Aorta (tissue), 5 donors: Measurements from ENCODE around the gene ZNF891. TPM values are rescaled to one million over a fixed set of nuclear protein-coding genes. Genes with fewer than 3 reads are reported as not detected.

Experiments
- ATAC-seq: fragments of 200-7000 bp; cut with Tn5 transposase; one replicate; pipeline ENCODE4 v1.9.1; 2022; ENCODE audit warnings: moderate library complexity; ENCODE audit not compliant: low FRiP score
- DNase-seq, 2 donors: peaks; one replicate each; pipeline ENCODE4 v3.0.0-alpha.2; 2020
- H3K27ac ChIP-seq, 2 donors: one replicate each; pipeline ENCODE4 v1.5.1; 2013; ENCODE audit warnings: low read length in 2 of 2, mild to moderate bottlenecking in 2 of 2, moderate library complexity in 2 of 2, control low read depth in 1 of 2, inconsistent platforms in 1 of 2, low read depth in 1 of 2
- H3K27me3 ChIP-seq, 2 donors: one replicate each; pipeline ENCODE4 v1.6.1; 2013; ENCODE audit warnings: control low read depth in 1 of 2, low read length in 1 of 2, mild to moderate bottlenecking in 1 of 2, moderate library complexity in 1 of 2; ENCODE audit not compliant: insufficient read depth in 2 of 2, control insufficient read depth in 1 of 2
- H3K36me3 ChIP-seq, 2 donors: one replicate each; pipeline ENCODE4 v1.6.1; 2013; ENCODE audit warnings: control low read depth in 1 of 2, low read length in 1 of 2, mild to moderate bottlenecking in 1 of 2; ENCODE audit not compliant: insufficient read depth in 2 of 2, control insufficient read depth in 1 of 2
- H3K4me1 ChIP-seq, 2 donors: one replicate each; pipeline ENCODE4 v1.6.1; 2013; ENCODE audit warnings: low read length in 2 of 2, control low read depth in 1 of 2, mild to moderate bottlenecking in 1 of 2, moderate library complexity in 1 of 2; ENCODE audit not compliant: insufficient read depth in 2 of 2, control insufficient read depth in 1 of 2
- H3K4me3 ChIP-seq, 2 donors: one replicate each; pipeline ENCODE4 v1.5.1; 2013; ENCODE audit warnings: low read length in 2 of 2, control low read depth in 1 of 2, mild to moderate bottlenecking in 1 of 2
- H3K9me3 ChIP-seq: one replicate; pipeline ENCODE4 v1.6.1; 2013; ENCODE audit warnings: mild to moderate bottlenecking, low read length; ENCODE audit not compliant: control insufficient read depth
- WGBS, 2 donors: extraction: QIAGEN DNeasy Blood & Tissue Kit; methylation state at CpG; one replicate each; pipeline ENCODE4 v1.1.7; 2013; 5-methylcytosine and 5-hydroxymethylcytosine counted together
- intact Hi-C, 2 donors: fragments of 100-400 bp; cut with DNase I; formaldehyde crosslinking; loops; one replicate each; pipeline versions ENCODE4 v1.14.2 to v1.15.0; 2022
- polyA plus RNA-seq, 2 donors: library from polyadenylated mRNA; stranded (reverse); fragments of 200-250 nt; gene quantifications; one replicate each; pipeline ENCODE4 v1.2.3, GENCODE V29; 2013
- total RNA-seq, 2 donors: library from RNA; stranded (reverse); fragmentation: NEBNext Ultra II Directional; extraction: Animal tissue kit (Norgen Biotek cat#: 25700); gene quantifications; one replicate each; pipeline ENCODE4 v1.2.1, GENCODE V29; 2021
- donor health status: healthy with polysubstance abuse.
- donor health status: Bipolar disorder and iron deficiency.
- donor health status: DM: no; HTN: no; CAD: no.
- donor health status: DM: no; HTN: no; CAD: no.
- donor health status: DM: yes; HTN: yes; CAD: no.

The ZNF891 gene
- total and polyA plus RNA-seq, 4 donors = 0.50 to 4.9 (median 2.3) TPM

DNA sequence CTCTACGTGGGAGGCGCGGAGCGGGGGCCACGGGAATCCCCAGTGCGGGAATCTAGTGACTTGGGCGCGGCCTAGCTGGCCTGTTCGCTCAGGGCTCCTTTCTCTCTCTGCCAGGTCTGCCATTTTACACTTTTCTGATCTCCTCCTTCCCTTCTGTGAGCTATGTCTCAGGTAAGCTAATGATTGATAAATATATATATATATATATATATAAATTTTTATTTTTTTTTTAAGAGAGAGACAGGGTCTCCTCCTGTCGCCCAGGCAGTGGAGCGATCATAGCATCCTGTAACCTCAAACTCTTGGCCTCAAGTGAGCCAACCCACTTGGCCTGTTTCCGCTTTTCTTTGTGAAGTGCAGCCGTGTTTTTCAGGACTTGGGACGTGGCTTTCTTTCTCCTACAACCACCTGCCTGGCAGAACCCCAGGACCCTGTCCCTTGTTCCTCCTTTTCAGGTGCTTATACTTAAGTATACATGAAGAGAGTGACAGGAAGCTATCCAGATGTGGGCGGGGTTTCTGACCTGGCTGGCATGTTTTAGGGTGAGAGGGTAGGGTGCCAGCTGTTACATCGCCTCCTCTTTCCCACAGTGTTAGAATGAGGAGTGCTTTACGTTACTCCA is 48.8 kb downstream of the ZNF891 start:
- Histone ChIP-seq H3K9me3 (peaks cover 19% of the 10 kb centered on the region), H3K27ac (peak overlapping the region; percentile 53 to 54), H3K4me3 (peak overlapping the region; percentile 51 to 73), H3K27me3 (no peaks in the 10 kb centered on the region), H3K4me1 (no peaks in the 10 kb centered on the region), H3K36me3 (peaks cover 7 to 13% of the 10 kb centered on the region in 2 donors)
- DNase-seq (no peak), ATAC-seq (no peak)
- WGBS, 2 donors = 22 to 23% methylated on average over 17 of the region's 17 CpGs
- intact Hi-C loops = loop anchor here (2.0 kb wide), 2 partner anchors 44 to 94 kb away; partner anchors contain the start of genes ZNF26 (in 1 of the 2) and ZNF84 (in 1 of the 2)

DNA sequence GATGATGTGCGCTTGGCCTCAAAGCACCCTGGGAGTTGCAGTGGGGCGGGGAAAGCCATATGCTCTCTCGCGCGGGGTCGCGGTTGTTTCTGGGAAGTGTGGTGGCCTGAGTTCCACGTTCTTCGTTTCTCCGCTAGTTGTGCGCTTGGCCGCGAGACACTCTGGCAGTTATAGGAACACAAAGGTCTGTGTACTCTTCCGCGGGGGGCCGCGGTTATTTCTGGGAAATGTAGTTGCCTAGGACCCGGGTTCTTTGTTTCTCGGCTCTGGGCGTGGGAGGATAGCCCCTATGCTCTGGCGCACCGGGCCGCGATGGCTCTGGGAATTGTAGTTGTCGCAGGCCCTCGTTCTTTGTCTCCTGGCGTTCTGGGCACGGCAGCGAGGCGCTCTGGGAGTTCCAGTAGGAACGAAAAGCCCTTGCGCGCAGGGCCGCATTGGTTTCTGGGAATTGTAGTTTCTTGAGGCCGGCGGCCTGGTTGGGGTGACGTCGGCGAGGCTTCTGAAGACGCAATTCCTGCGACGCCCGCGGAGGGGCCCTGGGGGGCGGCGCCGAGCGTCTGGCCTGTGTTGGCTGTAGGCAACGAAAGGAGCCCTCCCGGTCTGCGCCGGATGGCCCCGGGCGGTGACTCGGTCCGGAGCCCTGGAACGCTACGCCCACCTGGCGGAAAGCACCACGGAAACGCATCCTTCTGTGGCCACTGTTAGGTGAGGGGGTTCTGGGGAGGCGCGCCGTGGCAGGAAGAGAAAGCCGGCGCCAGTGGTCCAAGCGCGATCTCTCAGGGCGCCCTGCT is 49.5 kb downstream of the ZNF891 start, which contains the start of gene ZNF140:
ZNF140 (plus strand) TSS at position 556 of the 791 bp plus-strand sequence. CDS start 398 bp downstream, outside the sequence.
- peak; percentile 96 for ATAC-seq

DNA sequence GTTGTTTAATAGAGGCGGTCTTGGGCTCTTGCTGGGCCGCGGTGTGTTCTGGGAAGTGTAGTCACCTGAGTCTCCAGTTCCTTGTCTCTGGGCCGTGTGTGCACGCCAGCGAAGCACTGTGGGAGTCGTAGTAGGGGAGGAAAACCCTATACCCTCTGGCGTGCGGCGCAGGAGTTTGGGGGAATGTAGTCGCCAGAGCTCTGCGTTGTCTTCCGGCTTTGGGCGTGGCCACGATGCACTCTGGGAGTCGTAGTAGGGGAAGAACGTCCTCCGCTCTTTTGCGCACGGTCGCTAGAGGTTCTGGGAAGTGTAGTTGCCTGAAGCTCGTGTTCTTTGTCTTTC is 50.1 kb downstream of the ZNF891 start:
- H3K9me3 ChIP-seq = peaks cover 15% of the 10 kb centered on the region
- intact Hi-C loops = loop anchor here (1.0 to 2.0 kb wide), 4 partner anchors 43 to 101 kb away; partner anchors contain the start of genes ZNF10 (in 1 of the 2), ZNF26 (in 1 of the 2), ZNF268 (in 1 of the 2) and ZNF84 (in 1 of the 2)
- H3K4me1 ChIP-seq = no peaks in the 10 kb centered on the region
- peaks cover 3 to 6% of the 10 kb centered on the region in 2 donors for H3K36me3 ChIP-seq
- no peaks in the 10 kb centered on the region for H3K27me3 ChIP-seq
- ATAC-seq (peak; percentile 98), DNase-seq (peak; percentile 99 to 100)
- H3K4me3 ChIP-seq = peak overlapping the region; percentile 51 to 73
- H3K27ac ChIP-seq = peak overlapping the region in 1 of 2 donors; percentile 67
- 0% methylated on average over 22 of the region's 22 CpGs for WGBS, 2 donors

More for the DNA sequence above, 49.5 kb downstream of the ZNF891 start, which contains the start of gene ZNF140:
- no peaks in the 10 kb centered on the region for H3K27me3 ChIP-seq
- intact Hi-C loops = loop anchor here (1.0 to 2.0 kb wide), 4 partner anchors 44 to 101 kb away; partner anchors contain the start of genes ZNF10 (in 1 of the 2), ZNF26 (in 1 of the 2), ZNF268 (in 1 of the 2) and ZNF84 (in 1 of the 2)
- peak; percentile 97 to 98 for DNase-seq
- peak within 1 kb of the TSS; percentile 53 to 67 for H3K27ac ChIP-seq
- peak within 1 kb of the TSS; percentile 51 to 73 for H3K4me3 ChIP-seq
- 0% methylated on average over 69 of the region's 69 CpGs for WGBS, 2 donors
- H3K9me3 ChIP-seq = peaks cover 17% of the 10 kb centered on the region
- H3K4me1 ChIP-seq = no peaks in the 10 kb centered on the region
- peaks cover 5 to 10% of the 10 kb centered on the region in 2 donors for H3K36me3 ChIP-seq

DNA sequence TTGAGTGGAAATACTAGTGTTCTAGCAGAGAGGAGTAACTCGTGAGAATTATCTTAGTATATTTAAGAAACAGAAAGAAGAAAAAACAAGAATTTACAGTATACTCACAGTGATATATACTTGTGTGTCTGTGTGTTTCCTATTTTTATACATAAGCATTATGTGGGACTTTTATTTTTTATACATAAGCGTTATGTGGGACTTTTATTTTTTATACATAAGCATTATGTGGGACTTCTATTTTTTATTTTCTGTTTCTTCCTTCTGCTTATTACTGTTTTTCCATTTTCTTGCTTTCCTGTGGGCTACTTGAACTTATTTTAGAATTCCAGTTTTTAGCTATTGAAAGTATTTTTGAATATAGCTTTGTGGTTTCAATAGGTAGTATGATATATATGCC is 56.2 kb downstream of the ZNF891 start:
- peaks cover 14% of the 10 kb centered on the region for H3K9me3 ChIP-seq
- H3K27ac ChIP-seq = no peak overlapping the region
- no peak for DNase-seq
- no peaks in the 10 kb centered on the region for H3K36me3 ChIP-seq
- H3K4me1 ChIP-seq = no peaks in the 10 kb centered on the region
- H3K4me3 ChIP-seq = no peak overlapping the region
- WGBS, 2 donors = 84 to 87% methylated on average over 2 of the region's 2 CpGs
- no peak for ATAC-seq
- intact Hi-C loops = no loop called here
- no peaks in the 10 kb centered on the region for H3K27me3 ChIP-seq

DNA sequence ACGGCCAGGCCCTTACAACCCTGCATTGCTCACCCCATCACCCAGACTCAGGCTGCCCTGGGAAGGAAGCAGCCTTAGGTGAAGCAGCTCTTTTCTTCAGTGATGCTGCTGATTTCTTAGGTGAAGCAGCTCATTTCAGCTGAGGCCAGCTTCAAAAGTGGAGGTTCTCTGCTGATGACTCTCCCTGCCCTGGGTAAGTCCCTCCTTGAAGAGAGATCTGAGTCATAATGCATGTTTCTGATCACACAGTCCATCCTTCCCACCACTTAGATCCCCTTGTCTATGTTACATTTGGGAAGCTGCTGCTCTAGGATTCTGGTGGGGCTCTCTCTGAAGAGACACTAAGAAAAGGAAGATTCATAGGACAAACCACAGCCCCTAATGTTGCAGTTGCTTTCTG is 66.5 kb downstream of the ZNF891 start:
- no peaks in the 10 kb centered on the region for H3K36me3 ChIP-seq
- H3K4me3 ChIP-seq = no peak overlapping the region
- intact Hi-C loops = no loop called here
- DNase-seq (no peak), ATAC-seq (no peak)
- no peaks in the 10 kb centered on the region for H3K4me1 ChIP-seq
- H3K27me3 ChIP-seq = no peaks in the 10 kb centered on the region
- H3K9me3 ChIP-seq = peaks cover 34% of the 10 kb centered on the region
- no peak overlapping the region for H3K27ac ChIP-seq
- WGBS, 2 donors = 99 to 100% methylated on average over 1 of the region's 1 CpG

DNA sequence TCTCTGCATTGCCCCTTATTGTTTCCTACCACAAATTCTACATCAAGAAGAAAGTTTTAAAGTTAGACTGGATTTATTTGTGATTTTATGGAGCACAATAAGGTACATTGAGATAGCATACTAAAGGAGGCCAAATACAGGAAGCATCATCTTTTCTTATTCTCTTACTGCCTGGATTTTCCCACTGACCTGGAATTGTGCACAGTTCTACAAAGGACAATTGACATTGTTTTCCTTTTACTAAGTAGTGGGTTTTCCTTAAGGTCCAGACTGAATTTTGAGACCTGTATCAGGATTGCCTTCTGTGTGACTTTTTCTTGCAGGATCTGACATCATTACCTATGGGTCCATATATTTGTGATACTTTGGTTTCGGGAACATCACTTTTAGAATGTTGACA is 68.1 kb downstream of the ZNF891 start:
- no peak overlapping the region for H3K4me3 ChIP-seq
- H3K36me3 ChIP-seq = peaks cover 0 to 3% of the 10 kb centered on the region in 2 donors
- intact Hi-C loops = no loop called here
- H3K9me3 ChIP-seq = peaks cover 39% of the 10 kb centered on the region
- DNase-seq (no peak), ATAC-seq (no peak)
- 97% methylated on average over 1 of the region's 1 CpG for WGBS, 2 donors
- H3K27me3 ChIP-seq = no peaks in the 10 kb centered on the region
- H3K4me1 ChIP-seq = no peaks in the 10 kb centered on the region
- H3K27ac ChIP-seq = no peak overlapping the region

DNA sequence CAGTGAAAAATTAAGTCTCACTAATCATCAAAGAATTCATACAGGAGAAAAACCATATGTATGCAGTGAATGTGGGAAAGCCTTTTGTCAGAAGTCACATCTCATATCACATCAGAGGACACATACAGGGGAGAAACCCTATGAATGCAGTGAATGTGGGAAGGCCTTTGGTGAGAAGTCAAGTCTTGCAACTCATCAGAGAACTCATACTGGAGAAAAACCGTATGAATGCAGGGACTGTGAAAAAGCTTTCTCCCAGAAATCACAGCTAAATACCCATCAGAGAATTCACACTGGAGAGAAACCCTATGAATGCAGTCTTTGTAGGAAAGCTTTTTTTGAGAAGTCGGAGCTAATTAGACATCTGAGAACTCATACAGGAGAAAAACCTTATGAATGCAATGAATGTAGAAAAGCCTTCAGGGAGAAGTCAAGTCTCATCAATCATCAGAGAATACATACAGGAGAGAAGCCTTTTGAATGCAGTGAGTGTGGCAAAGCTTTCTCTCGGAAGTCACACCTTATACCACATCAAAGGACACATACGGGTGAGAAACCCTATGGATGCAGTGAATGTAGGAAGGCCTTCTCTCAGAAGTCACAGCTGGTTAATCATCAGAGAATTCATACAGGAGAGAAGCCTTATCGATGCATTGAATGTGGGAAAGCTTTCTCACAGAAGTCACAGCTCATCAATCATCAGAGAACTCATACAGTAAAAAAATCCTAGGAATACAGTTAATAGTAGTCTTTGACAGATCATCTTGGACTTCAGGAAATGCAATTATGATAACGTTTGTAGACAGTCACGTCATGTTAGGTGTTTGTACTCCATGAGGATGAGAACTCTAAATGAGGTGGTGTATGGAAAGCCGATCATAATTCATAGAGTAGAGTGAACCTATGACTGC is 71.6 kb downstream of the ZNF891 start:
- H3K27me3 ChIP-seq = no peaks in the 10 kb centered on the region
- peaks cover under 1 to 7% of the 10 kb centered on the region in 2 donors for H3K36me3 ChIP-seq
- H3K27ac ChIP-seq = no peak overlapping the region
- WGBS, 2 donors = 97 to 98% methylated on average over 8 of the region's 8 CpGs
- intact Hi-C loops = no loop called here
- no peak for DNase-seq
- peaks cover 29% of the 10 kb centered on the region for H3K9me3 ChIP-seq
- H3K4me3 ChIP-seq = peak overlapping the region in 1 of 2 donors; percentile 36
- ATAC-seq = no peak
- no peaks in the 10 kb centered on the region for H3K4me1 ChIP-seq

DNA sequence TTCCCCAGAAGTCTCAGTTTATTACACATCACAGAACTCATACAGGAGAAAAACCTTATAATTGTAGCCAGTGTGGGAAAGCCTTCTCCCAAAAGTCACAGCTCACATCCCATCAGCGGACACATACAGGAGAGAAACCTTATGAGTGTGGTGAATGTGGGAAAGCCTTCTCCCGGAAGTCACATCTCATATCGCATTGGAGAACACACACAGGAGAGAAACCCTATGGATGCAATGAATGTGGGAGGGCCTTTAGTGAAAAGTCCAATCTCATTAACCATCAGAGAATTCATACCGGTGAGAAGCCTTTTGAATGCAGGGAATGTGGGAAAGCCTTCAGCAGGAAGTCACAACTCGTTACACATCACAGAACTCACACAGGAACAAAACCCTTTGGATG is 72.6 kb downstream of the ZNF891 start:
- no peak overlapping the region for H3K27ac ChIP-seq
- no peak for DNase-seq
- intact Hi-C loops = no loop called here
- 96 to 98% methylated on average over 5 of the region's 5 CpGs for WGBS, 2 donors
- no peaks in the 10 kb centered on the region for H3K27me3 ChIP-seq
- ATAC-seq = no peak
- peak overlapping the region in 1 of 2 donors; percentile 18 for H3K4me3 ChIP-seq
- peaks cover 27% of the 10 kb centered on the region for H3K9me3 ChIP-seq
- peaks cover 7 to 9% of the 10 kb centered on the region in 2 donors for H3K36me3 ChIP-seq
- H3K4me1 ChIP-seq = no peaks in the 10 kb centered on the region
